Hair follicular keratinocyte (primary cell): ENCODE data around the gene KNOP1. TPM values are rescaled to one million over a fixed set of nuclear protein-coding genes. Genes with fewer than 3 reads are reported as not detected.

Experiments used
- total RNA-seq: library from RNA; depleted of rRNA; stranded (reverse); fragments of >200 nt; gene quantifications from 2 replicates; pipeline ENCODE4 v1.2.3, GENCODE V29; 2015

Gene KNOP1
- total RNA-seq = 19.0 and 27.8 TPM in 2 replicates

GRCh38 chr16:19717741-19718623 lies at the start of gene KNOP1, which contains the start of gene IQCK:
Gene KNOP1, minus strand, starts transcription at chr16:19718227. Its CDS starts 3,192 bp downstream, at chr16:19715035.
Gene IQCK, plus strand, starts transcription at chr16:19718271. Its CDS starts 36 bp downstream, at chr16:19718307.

Other genes starting within 250 kb of the KNOP1 start
- gene GDE1, start 196.1 kb downstream of the KNOP1 start, total RNA-seq = 57.3 and 57.9 TPM in 2 replicates
- gene CCP110, start 194.3 kb downstream of the KNOP1 start, total RNA-seq = 4.4 and 7.9 TPM in 2 replicates
- gene VPS35L, start 162.5 kb downstream of the KNOP1 start, total RNA-seq = 20.2 and 28.4 TPM in 2 replicates
- gene IQCK, start within 50 bp of the KNOP1 start, total RNA-seq = 7.0 and 8.3 TPM in 2 replicates
- not detected in 2 replicates for gene GPRC5B, start 166.6 kb upstream of the KNOP1 start, total RNA-seq